Mesothelial cell of epicardium (in vitro differentiated cells): ENCODE results near the gene CSMD2. TPM values are rescaled to one million over a fixed set of nuclear protein-coding genes. Genes with fewer than 3 reads are reported as not detected.

Source experiments
- DNase-seq, 2 experiments: peaks; one replicate each; pipeline ENCODE4 v3.0.0; 2021; ENCODE audit warnings: low spot score in 2 of 2; ENCODE audit not compliant: unreplicated experiment in 2 of 2
- H3K27ac Mint-ChIP-seq: 2 replicates; pipeline ENCODE4 v1.8.0; 2021; ENCODE audit warnings: mixed read lengths
- H3K27me3 Mint-ChIP-seq: 2 replicates; pipeline ENCODE4 v1.8.0; 2021; ENCODE audit warnings: low read depth, mixed read lengths
- H3K36me3 Mint-ChIP-seq: 2 replicates; pipeline ENCODE4 v1.8.0; 2021; ENCODE audit warnings: mixed read lengths
- H3K4me1 Mint-ChIP-seq: 2 replicates; pipeline ENCODE4 v1.8.0; 2021; ENCODE audit warnings: mixed read lengths
- H3K4me3 Mint-ChIP-seq: 2 replicates; pipeline ENCODE4 v1.8.0; 2021; ENCODE audit warnings: mild to moderate bottlenecking, moderate library complexity, mixed read lengths
- H3K9me3 Mint-ChIP-seq: 2 replicates; pipeline ENCODE4 v1.8.0; 2021; ENCODE audit warnings: mixed read lengths
- CTCF ChIP-seq: fragments of 200-600 bp; sonication (generic); IDR thresholded peaks from one replicate; pipeline ENCODE4 v1.5.0; 2021; ENCODE audit warnings: antibody characterized with exemption; ENCODE audit not compliant: unreplicated experiment
- total RNA-seq: library from RNA; stranded (reverse); gene quantifications from 3 replicates; pipeline ENCODE4 v1.2.1, GENCODE V29; 2021

Gene CSMD2
- total RNA-seq, 1 donor from 2014 or later: 1.9 TPM

- H3K4me3 Mint-ChIP-seq: no peak overlapping the region
- no peak overlapping the region for H3K27ac Mint-ChIP-seq
- peaks cover 36% of the 10 kb centered on the region for H3K27me3 Mint-ChIP-seq
- no peak for TF ChIP-seq CTCF
- no peaks in the 10 kb centered on the region for H3K4me1 Mint-ChIP-seq
- DNase-seq: no peak
- H3K36me3 Mint-ChIP-seq: no peaks in the 10 kb centered on the region
- no peaks in the 10 kb centered on the region for H3K9me3 Mint-ChIP-seq
Measured at GRCh38 chr1:34153246-34153645, 11.8 kb downstream of the CSMD2 start.

DNA sequence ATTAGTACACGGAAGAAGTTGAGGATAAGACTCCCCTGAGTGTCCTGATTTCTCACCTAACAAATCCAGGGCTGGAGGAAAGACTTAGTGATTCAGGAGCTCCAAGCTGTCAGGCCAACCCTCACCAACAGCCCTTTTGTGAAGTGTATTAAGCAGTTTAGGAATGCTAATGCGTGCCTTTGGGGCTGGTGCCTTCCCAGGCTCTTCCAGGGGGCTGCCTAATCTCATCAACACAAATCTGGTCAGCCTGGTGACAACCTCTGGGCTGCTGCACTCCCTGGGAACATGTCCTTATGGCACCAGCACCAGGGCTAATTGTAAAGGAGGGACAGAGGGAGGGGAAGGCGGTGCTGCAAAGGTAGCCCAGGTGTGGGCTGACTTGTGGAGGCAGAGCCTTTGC lies 15.5 kb downstream of the CSMD2 start:
- H3K36me3 Mint-ChIP-seq: no peaks in the 10 kb centered on the region
- DNase-seq: no peak
- no peak for TF ChIP-seq CTCF
- no peaks in the 10 kb centered on the region for H3K9me3 Mint-ChIP-seq
- no peak overlapping the region for H3K4me3 Mint-ChIP-seq
- H3K4me1 Mint-ChIP-seq: no peaks in the 10 kb centered on the region
- H3K27me3 Mint-ChIP-seq: peaks cover 28% of the 10 kb centered on the region
- H3K27ac Mint-ChIP-seq: no peak overlapping the region

DNA sequence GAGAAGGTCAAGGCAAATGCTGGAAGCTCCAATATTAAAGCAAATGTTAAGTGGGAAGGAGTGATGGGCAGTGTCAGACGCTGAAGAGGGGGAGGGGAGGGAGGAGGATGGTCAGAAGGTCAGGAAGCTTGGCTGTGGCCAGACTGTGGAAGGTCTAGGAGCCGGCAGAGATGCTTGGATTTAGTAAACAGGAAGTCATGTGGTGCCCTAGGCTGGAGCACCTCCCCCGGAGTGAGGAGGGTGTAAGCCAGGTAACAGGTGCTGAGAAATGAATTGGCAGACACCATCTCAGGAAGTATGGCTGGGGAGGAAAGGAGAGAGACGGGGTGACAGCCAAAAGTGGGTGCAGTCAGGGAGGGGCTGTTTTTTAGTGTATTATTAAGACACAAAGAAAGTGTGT lies 17.7 kb downstream of the CSMD2 start:
- Mint-ChIP-seq H3K27ac (no peak overlapping the region), H3K4me1 (no peaks in the 10 kb centered on the region), H3K27me3 (peaks cover 20% of the 10 kb centered on the region), H3K9me3 (no peaks in the 10 kb centered on the region), H3K36me3 (no peaks in the 10 kb centered on the region), H3K4me3 (no peak overlapping the region)
- DNase-seq: no peak
- no peak for TF ChIP-seq CTCF

DNA sequence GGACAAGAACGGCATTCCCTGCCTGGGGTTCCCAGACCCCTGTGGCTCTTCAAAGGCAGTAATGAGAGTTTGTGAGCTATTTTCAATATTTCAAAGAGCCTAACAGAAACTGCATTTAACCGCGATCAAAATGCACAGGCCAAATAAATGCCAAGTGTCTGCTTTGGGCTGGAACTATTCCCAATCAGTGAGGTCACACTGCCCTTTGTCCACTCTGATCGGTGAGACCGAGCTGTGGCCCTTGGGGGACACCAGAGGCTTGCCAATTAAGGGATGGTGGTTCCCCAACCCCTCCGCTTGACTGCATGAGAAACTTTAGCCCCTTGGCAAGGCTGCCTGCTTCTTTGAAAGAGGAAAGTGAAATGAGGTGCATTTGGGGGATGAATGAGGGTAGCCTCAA lies 20.3 kb downstream of the CSMD2 start:
- Mint-ChIP-seq H3K27me3 (peaks cover 27% of the 10 kb centered on the region), H3K36me3 (no peaks in the 10 kb centered on the region), H3K9me3 (no peaks in the 10 kb centered on the region), H3K27ac (no peak overlapping the region), H3K4me1 (no peaks in the 10 kb centered on the region), H3K4me3 (no peak overlapping the region)
- DNase-seq: no peak
- no peak for TF ChIP-seq CTCF

- H3K27me3 Mint-ChIP-seq: peaks cover 24% of the 10 kb centered on the region
- no peak overlapping the region for H3K4me3 Mint-ChIP-seq
- no peaks in the 10 kb centered on the region for H3K9me3 Mint-ChIP-seq
- H3K27ac Mint-ChIP-seq: no peak overlapping the region
- H3K36me3 Mint-ChIP-seq: no peaks in the 10 kb centered on the region
- TF ChIP-seq CTCF: no peak
- no peak for DNase-seq
- no peaks in the 10 kb centered on the region for H3K4me1 Mint-ChIP-seq
Measured at GRCh38 chr1:34143975-34144374, 21.1 kb downstream of the CSMD2 start.

- H3K27me3 Mint-ChIP-seq: peaks cover 24% of the 10 kb centered on the region
- no peak overlapping the region for H3K27ac Mint-ChIP-seq
- no peaks in the 10 kb centered on the region for H3K4me1 Mint-ChIP-seq
Measured at GRCh38 chr1:34140011-34140676, 24.9 kb downstream of the CSMD2 start.

More at GRCh38 chr1:34140011-34140676, 24.9 kb downstream of the CSMD2 start:
- TF ChIP-seq CTCF: no peak
- Mint-ChIP-seq H3K4me3 (no peak overlapping the region), H3K36me3 (no peaks in the 10 kb centered on the region), H3K9me3 (no peaks in the 10 kb centered on the region)
- no peak for DNase-seq
